ENCODE results near the gene SH2D1B.

SH2D1B gene

DNA sequence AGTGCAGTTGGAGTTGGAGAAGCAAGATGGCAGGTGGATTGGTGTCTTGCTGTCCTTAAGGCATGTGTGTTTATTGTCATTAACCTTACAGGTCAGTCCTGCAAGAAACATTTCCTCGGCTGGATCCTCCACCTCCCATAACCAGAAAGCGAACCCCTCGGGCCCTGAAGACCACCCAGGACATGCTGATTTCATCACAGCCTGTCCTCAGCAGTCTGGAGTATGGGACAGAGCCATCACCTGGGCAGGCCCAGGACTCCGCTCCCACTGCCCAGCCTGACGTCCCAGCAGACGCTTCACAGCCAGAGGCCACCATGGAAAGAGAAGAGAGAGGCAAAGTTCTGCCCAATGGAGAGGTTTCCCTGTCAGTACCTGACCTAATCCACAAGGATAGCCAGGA is 28.8 kb downstream of the SH2D1B start:
- Histone ChIP-seq H3K4me3 (ENCODE audit: low read depth, low read length, poor library complexity, severe bottlenecking) (no peak overlapping the region), H3K9me2 (ENCODE audit: low read depth, low read length) (no peaks in the 10 kb centered on the region), H3K4me1 (ENCODE audit: insufficient read depth, low read length, severe bottlenecking) (no peaks in the 10 kb centered on the region), H4K20me1 (ENCODE audit: insufficient read depth, low read length) (no peaks in the 10 kb centered on the region), H3F3A (ENCODE audit: insufficient read depth, low read length) (no peaks in the 10 kb centered on the region), H3K9me3 (ENCODE audit: low read length) (no peaks in the 10 kb centered on the region), H3K4me2 (ENCODE audit: low read length) (no peak overlapping the region), H3K36me3 (ENCODE audit: insufficient read depth, low read length) (no peaks in the 10 kb centered on the region), H3K27ac (ENCODE audit: low read depth, low read length, poor library complexity, severe bottlenecking) (no peak overlapping the region), H3K9ac (ENCODE audit: low read length) (no peak overlapping the region), H3K79me2 (ENCODE audit: insufficient read depth, low read length) (no peaks in the 10 kb centered on the region), H2AFZ (ENCODE audit: low read length) (no peak overlapping the region), H3K27me3 (ENCODE audit: insufficient read depth, low read length) (no peaks in the 10 kb centered on the region)
- TF ChIP-seq CTCF (IDR thresholded peaks at IDR 0.05; ENCODE audit: low read length) (no peak), EZH2 (IDR thresholded peaks at IDR 0.05; ENCODE audit: borderline replicate concordance, low read length) (no peak)

- Histone ChIP-seq H3K9ac (ENCODE audit: low read length) (no peak overlapping the region), H3K36me3 (ENCODE audit: insufficient read depth, low read length) (no peaks in the 10 kb centered on the region), H3K9me3 (ENCODE audit: low read length) (no peaks in the 10 kb centered on the region), H3K9me2 (ENCODE audit: low read depth, low read length) (no peaks in the 10 kb centered on the region), H3K4me2 (ENCODE audit: low read length) (no peak overlapping the region), H3K79me2 (ENCODE audit: insufficient read depth, low read length) (no peaks in the 10 kb centered on the region), H3K27ac (ENCODE audit: low read depth, low read length, poor library complexity, severe bottlenecking) (no peak overlapping the region), H3K4me3 (ENCODE audit: low read depth, low read length, poor library complexity, severe bottlenecking) (no peak overlapping the region), H2AFZ (ENCODE audit: low read length) (no peak overlapping the region), H3F3A (ENCODE audit: insufficient read depth, low read length) (no peaks in the 10 kb centered on the region), H3K4me1 (ENCODE audit: insufficient read depth, low read length, severe bottlenecking) (no peaks in the 10 kb centered on the region), H3K27me3 (ENCODE audit: insufficient read depth, low read length) (no peaks in the 10 kb centered on the region), H4K20me1 (ENCODE audit: insufficient read depth, low read length) (no peaks in the 10 kb centered on the region)
- TF ChIP-seq EZH2 (IDR thresholded peaks at IDR 0.05; ENCODE audit: borderline replicate concordance, low read length), result no peak
- TF ChIP-seq CTCF (IDR thresholded peaks at IDR 0.05; ENCODE audit: low read length), result no peak
Measured at GRCh38 chr1:162381941-162382750, 29.8 kb downstream of the SH2D1B start.

DNA sequence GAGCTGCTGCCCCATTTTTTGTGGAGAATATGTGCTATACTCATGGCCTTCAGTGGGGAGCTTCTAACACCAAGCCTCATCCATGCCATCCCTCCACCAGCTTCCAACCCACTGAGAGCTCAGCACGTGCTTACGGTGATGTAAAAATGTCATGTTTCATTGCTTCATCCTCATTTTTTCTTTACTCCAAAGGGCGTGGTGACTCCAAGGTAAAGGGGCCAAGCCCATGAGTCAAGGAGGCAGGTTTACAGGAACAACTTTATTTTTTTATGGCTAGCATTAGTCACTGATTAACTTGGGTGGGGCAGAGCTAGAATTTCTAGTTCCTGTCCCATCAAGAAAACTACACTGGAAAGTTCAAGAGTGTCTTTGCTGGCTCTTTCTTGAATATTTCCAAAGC is 30.6 kb downstream of the SH2D1B start, which contains the start of gene C1orf226:
Gene C1orf226 (plus strand): TSS at position 346 of the 400 bp plus-strand sequence. CDS start 174 bp downstream, outside the sequence.
- H3K4me3 ChIP-seq (ENCODE audit: low read depth, low read length, poor library complexity, severe bottlenecking), result no peak within 1 kb of the TSS
- H3K9me2 ChIP-seq (ENCODE audit: low read depth, low read length), result no peaks in the 10 kb centered on the region
- H3K27ac ChIP-seq (ENCODE audit: low read depth, low read length, poor library complexity, severe bottlenecking), result no peak within 1 kb of the TSS
- H3K9me3 ChIP-seq (ENCODE audit: low read length), result no peaks in the 10 kb centered on the region
- H3F3A ChIP-seq (ENCODE audit: insufficient read depth, low read length), result no peaks in the 10 kb centered on the region
- no peaks in the 10 kb centered on the region for H3K27me3 ChIP-seq (ENCODE audit: insufficient read depth, low read length)
- H3K79me2 ChIP-seq (ENCODE audit: insufficient read depth, low read length), result no peaks in the 10 kb centered on the region
- H3K9ac ChIP-seq (ENCODE audit: low read length), result no peak within 1 kb of the TSS
- H3K36me3 ChIP-seq (ENCODE audit: insufficient read depth, low read length), result no peaks in the 10 kb centered on the region
- TF ChIP-seq CTCF (IDR thresholded peaks at IDR 0.05; ENCODE audit: low read length) (no peak), EZH2 (IDR thresholded peaks at IDR 0.05; ENCODE audit: borderline replicate concordance, low read length) (no peak)
- no peaks in the 10 kb centered on the region for H4K20me1 ChIP-seq (ENCODE audit: insufficient read depth, low read length)
- no peaks in the 10 kb centered on the region for H3K4me1 ChIP-seq (ENCODE audit: insufficient read depth, low read length, severe bottlenecking)
- no peak within 1 kb of the TSS for H2AFZ ChIP-seq (ENCODE audit: low read length)
- no peak within 1 kb of the TSS for H3K4me2 ChIP-seq (ENCODE audit: low read length)

Data from OCI-LY1 (cell line).